Kidney epithelial cell (primary cell): ENCODE measurements around the gene B3GALT5. TPM values are rescaled to one million over a fixed set of nuclear protein-coding genes. Genes with fewer than 3 reads are reported as not detected.

ENCODE experiments used
- DNase-seq: peaks from one replicate; pipeline ENCODE4 v3.0.0-alpha.2; 2010; ENCODE audit warnings: low read depth
- H3K27me3 ChIP-seq: 2 replicates; pipeline ENCODE4 v1.6.0; 2011; ENCODE audit warnings: low read length; ENCODE audit not compliant: control insufficient read depth, insufficient read depth
- H3K36me3 ChIP-seq: 2 replicates; pipeline ENCODE4 v1.5.1; 2011; ENCODE audit warnings: low read length; ENCODE audit not compliant: control insufficient read depth, insufficient read depth
- H3K4me3 ChIP-seq: 2 replicates; pipeline ENCODE4 v1.5.1; 2011; ENCODE audit warnings: low read depth, mild to moderate bottlenecking, control low read depth, low read length
- total RNA-seq: library from RNA; depleted of rRNA; stranded (reverse); fragments of >200 nt; gene quantifications from 2 replicates; pipeline ENCODE4 v1.2.3, GENCODE V29; 2015
- TF ChIP-seq, protein P1 (sequence below): IDR thresholded peaks from 2 replicates; pipeline ENCODE4 v1.5.1; 2011; ENCODE audit warnings: mild to moderate bottlenecking, moderate library complexity, low read length, control low read depth, inconsistent platforms; ENCODE audit not compliant: insufficient read depth, poor library complexity, severe bottlenecking

B3GALT5 gene
- total RNA-seq, 1 donor from 2014 or later = 4.3 TPM

DNA sequence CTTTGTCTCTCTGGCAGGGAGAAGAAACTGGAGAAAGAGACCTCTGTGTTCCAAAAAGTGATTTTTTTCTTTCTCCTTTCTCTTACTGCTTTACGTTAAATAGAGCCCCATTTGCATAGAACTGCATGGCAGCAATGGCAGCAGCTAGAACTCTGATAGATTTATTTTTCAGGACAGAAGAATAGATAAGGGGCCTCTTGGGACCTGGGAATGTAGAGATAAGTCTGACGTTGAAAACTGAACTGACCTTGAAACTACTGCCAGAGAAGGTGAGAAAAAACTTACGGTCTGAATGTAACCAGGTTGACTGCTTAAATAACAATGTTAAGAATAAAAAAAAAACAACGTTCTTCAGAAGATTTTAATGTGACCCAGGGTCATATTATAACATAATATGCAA is 25.4 kb upstream of the B3GALT5 start:
- no peaks in the 10 kb centered on the region for H3K27me3 ChIP-seq
- no peak for DNase-seq
- H3K36me3 ChIP-seq = no peaks in the 10 kb centered on the region
- no peak overlapping the region for H3K4me3 ChIP-seq
- TF ChIP-seq, protein P1, sequence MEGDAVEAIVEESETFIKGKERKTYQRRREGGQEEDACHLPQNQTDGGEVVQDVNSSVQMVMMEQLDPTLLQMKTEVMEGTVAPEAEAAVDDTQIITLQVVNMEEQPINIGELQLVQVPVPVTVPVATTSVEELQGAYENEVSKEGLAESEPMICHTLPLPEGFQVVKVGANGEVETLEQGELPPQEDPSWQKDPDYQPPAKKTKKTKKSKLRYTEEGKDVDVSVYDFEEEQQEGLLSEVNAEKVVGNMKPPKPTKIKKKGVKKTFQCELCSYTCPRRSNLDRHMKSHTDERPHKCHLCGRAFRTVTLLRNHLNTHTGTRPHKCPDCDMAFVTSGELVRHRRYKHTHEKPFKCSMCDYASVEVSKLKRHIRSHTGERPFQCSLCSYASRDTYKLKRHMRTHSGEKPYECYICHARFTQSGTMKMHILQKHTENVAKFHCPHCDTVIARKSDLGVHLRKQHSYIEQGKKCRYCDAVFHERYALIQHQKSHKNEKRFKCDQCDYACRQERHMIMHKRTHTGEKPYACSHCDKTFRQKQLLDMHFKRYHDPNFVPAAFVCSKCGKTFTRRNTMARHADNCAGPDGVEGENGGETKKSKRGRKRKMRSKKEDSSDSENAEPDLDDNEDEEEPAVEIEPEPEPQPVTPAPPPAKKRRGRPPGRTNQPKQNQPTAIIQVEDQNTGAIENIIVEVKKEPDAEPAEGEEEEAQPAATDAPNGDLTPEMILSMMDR = no peak

DNA sequence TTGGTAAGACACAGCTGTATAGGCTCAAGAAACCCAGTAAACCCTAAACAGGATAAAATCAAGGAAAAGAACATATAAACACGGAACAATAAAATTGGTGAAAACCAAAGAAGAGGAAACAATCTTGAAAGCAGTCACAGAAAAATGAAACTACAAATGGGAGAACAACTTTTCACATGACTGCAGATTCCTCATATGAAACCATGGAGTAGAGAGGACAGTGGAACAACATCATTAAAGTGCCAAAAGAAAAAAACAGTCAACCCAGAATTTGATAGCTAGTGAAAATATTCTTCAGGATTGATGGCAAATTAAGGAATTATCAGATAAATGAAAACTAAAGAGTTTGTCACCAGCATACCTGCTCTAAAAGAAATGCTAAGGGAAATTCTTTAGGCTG is 23.9 kb upstream of the B3GALT5 start:
- TF ChIP-seq, protein P1 = no peak
- Histone ChIP-seq H3K36me3 (no peaks in the 10 kb centered on the region), H3K4me3 (no peak overlapping the region), H3K27me3 (no peaks in the 10 kb centered on the region)
- no peak for DNase-seq

DNA sequence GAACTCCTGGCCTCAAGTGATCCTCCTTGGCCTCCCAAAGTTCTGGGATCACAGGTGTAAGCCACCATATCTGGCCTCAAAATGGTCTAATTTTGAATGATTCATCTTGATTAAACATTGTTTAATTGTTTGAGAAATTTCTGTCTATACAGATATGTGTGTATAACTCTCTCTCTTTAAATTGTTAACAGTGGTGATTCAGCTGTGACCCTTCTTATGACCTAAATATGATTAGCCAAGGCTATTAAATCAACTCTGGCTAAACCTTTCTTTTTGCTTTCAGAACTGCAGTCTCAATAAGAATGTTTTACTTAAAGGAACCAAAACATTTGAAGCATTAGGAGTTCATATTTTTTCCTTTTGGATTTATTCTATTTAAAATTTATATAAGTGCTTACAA is 19.2 kb upstream of the B3GALT5 start:
- H3K27me3 ChIP-seq = no peaks in the 10 kb centered on the region
- H3K4me3 ChIP-seq = no peak overlapping the region
- H3K36me3 ChIP-seq = no peaks in the 10 kb centered on the region
- TF ChIP-seq, protein P1 = no peak
- no peak for DNase-seq

DNA sequence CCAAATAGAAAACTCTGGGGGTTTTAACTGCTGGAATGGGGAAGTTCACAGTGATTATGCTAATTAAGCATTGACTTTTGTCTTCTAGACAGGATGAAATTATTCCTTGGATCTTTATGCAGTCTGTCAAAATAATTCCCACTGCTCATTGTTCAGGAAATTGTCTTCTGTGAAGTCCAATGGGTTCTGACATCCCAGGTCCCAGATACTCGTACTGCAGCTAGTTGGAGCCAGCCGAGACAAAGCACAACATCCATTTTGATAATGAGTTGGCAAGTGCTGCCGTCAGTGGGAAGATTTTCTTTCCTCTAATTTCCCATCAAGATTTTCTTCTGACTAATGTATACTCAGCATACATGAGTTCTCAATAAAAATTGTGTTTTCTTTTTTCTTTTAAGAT is 17.3 kb upstream of the B3GALT5 start:
- TF ChIP-seq, protein P1 = no peak
- no peak overlapping the region for H3K4me3 ChIP-seq
- no peaks in the 10 kb centered on the region for H3K27me3 ChIP-seq
- no peaks in the 10 kb centered on the region for H3K36me3 ChIP-seq
- no peak for DNase-seq

DNA sequence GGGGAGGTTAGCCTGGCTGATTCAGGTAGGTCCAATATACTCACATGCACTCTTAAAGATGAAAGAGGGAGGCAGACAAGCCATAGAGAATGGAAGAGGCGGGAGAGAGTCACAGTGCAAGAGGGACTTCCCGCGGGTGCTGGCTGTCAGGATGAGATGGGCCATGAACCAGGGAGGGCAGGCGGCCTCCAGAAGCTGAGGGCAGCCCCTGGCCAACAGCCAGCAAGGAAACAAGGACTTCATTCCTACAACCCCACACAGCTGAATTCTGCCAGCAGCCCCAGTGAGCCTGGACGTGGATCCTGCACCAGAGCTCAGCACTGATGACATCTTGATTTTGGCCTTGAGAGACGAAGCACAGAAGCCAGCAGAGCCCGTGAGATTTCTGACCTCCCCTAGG is 15.1 kb upstream of the B3GALT5 start:
- no peaks in the 10 kb centered on the region for H3K27me3 ChIP-seq
- no peaks in the 10 kb centered on the region for H3K36me3 ChIP-seq
- no peak for DNase-seq
- H3K4me3 ChIP-seq = no peak overlapping the region
- TF ChIP-seq, protein P1 = no peak

DNA sequence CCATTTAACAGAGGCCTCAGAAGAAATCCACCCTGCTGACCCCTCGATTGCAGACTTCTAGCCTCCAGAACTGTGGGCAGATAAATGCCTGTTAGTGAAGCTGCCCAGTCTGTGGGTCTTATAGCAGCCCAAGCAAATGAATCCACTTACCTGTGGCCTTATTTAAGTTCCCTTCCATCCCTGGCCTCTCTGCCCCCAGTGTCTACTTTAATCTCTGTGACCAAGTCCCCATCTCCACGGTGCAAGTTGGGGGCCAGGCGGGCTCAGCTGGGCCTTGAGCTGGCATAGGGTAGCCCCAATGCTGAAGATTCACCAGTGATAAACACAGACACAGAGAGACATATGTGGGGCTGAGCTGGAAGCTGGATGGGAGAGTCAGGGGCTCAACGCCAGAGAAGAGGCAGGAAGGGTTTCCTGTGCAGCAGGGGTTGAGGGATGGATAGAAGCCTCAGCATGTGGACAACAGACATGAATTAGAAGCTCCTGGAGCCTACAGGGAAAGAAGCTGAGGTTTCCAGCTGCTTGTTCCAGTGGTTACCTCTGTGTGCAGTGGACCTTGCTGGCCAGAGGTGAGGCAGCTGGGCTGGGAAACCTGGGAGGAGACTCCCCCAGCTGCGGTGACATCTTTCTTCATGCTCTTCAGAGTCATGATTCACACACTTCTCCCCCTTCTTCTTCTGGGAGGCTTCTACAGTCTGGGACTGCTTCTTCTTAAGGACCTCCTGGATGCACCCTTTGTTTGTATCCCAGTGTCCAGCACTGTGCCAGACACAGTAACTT is 13.4 kb upstream of the B3GALT5 start:
- peak; percentile 56 for DNase-seq
- no peak overlapping the region for H3K4me3 ChIP-seq
- TF ChIP-seq, protein P1 = no peak
- no peaks in the 10 kb centered on the region for H3K36me3 ChIP-seq
- H3K27me3 ChIP-seq = no peaks in the 10 kb centered on the region
